Body of pancreas (tissue), 4 donors: ENCODE results near the gene CCZ1B.
"Not testable (repeated sequence)": the region's sequence is repeated elsewhere in the genome, so short reads cannot be mapped to it uniquely, and the experiment has no call there.

ENCODE experiments used
- POLR2A ChIP-seq, 3 donors: fragments of 450-650 bp; IDR thresholded peaks; one replicate each; pipeline ENCODE4 v1.6.1; 2016; ENCODE audit warnings: antibody characterized with exemption in 3 of 3, mild to moderate bottlenecking in 2 of 3
- TF ChIP-seq, protein P1 (sequence below), 7 experiments: fragments of 450-650 bp in 4 of 7; fragments of 200-600 bp in 3 of 7; sonication (generic) in 3 of 7; IDR thresholded peaks; one replicate each; pipeline ENCODE4 v1.5.1; 2016 to 2019; ENCODE audit warnings: antibody characterized with exemption in 7 of 7

DNA sequence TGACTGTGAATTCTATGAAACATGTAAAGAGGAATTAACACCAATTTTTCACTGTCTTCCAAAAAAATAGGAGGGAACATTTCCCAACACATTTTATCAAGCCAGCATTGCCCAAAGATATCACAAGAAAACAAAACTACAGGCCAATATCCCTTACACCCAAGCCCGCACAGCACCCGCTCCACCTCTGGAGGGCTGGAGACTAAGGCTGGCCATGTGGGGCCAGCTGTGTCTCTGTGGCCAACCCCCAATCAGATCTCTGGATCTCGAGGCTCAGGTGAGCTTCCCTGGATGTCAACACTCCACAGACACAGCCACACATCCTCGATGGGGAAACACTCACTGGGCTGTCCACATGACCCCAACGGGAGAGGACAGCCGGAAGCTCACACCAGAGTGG, 18.1 kb downstream of the CCZ1B start:
- not testable (repeated sequence) for TF ChIP-seq POLR2A (IDR thresholded peaks at IDR 0.05)
- TF ChIP-seq, protein P1, sequence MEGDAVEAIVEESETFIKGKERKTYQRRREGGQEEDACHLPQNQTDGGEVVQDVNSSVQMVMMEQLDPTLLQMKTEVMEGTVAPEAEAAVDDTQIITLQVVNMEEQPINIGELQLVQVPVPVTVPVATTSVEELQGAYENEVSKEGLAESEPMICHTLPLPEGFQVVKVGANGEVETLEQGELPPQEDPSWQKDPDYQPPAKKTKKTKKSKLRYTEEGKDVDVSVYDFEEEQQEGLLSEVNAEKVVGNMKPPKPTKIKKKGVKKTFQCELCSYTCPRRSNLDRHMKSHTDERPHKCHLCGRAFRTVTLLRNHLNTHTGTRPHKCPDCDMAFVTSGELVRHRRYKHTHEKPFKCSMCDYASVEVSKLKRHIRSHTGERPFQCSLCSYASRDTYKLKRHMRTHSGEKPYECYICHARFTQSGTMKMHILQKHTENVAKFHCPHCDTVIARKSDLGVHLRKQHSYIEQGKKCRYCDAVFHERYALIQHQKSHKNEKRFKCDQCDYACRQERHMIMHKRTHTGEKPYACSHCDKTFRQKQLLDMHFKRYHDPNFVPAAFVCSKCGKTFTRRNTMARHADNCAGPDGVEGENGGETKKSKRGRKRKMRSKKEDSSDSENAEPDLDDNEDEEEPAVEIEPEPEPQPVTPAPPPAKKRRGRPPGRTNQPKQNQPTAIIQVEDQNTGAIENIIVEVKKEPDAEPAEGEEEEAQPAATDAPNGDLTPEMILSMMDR (IDR thresholded peaks at IDR 0.05): not testable (repeated sequence)
